ENCODE results near the gene FHOD3. TPM values are rescaled to one million over a fixed set of nuclear protein-coding genes. Genes with fewer than 3 reads are reported as not detected.
"Not testable (repeated sequence)": the region's sequence is repeated elsewhere in the genome, so short reads cannot be mapped to it uniquely, and the experiment has no call there.

FHOD3 gene
- total RNA-seq, 1 experiment from 2014 or later, result 0.10 TPM

GRCh38 chr18:36805105-36805504, 507.6 kb downstream of the FHOD3 start:
- Histone ChIP-seq H3K4me1 (no peaks in the 10 kb centered on the region), H3K27me3 (no peaks in the 10 kb centered on the region), H3K9me3 (replicated peaks) (no peaks in the 10 kb centered on the region), H3K4me3 (no peak overlapping the region), H3K36me3 (peaks cover 12% of the 10 kb centered on the region; the same call in 1 of the 2 replicates), H3K27ac (no peak overlapping the region)
- DNase-seq, result no peak

DNA sequence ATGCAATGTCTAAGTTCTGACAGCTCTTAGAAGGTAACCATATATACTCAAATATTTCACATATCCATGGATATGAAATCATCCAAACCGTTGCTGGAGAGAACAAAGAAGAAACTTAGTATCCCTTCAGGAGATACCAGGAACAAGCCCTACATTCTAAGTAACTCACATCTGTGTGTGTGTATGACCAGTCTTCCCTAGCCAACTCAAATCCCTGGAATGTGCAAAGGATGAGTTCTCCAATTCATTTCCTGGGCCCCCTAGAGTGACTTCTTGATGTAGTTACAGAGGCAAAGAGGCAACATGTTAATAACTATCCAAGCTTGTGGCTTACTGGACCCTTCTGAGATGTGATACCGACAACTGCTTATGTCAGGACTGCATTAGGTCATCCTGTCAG, 511.2 kb downstream of the FHOD3 start:
- DNase-seq, result no peak
- no peak overlapping the region for H3K27ac ChIP-seq
- no peaks in the 10 kb centered on the region for H3K4me1 ChIP-seq
- no peak overlapping the region for H3K4me3 ChIP-seq
- H3K36me3 ChIP-seq, result peaks cover 4% of the 10 kb centered on the region; the same call in 1 of the 2 replicates
- H3K9me3 ChIP-seq (replicated peaks), result no peaks in the 10 kb centered on the region
- no peaks in the 10 kb centered on the region for H3K27me3 ChIP-seq

- Histone ChIP-seq H3K9me3 (replicated peaks) (no peaks in the 10 kb centered on the region), H3K36me3 (peaks cover 4% of the 10 kb centered on the region; the same call in 1 of the 2 replicates), H3K27ac (no peak overlapping the region), H3K27me3 (no peaks in the 10 kb centered on the region), H3K4me3 (no peak overlapping the region), H3K4me1 (no peaks in the 10 kb centered on the region)
- peak; percentile 20 to 61 for DNase-seq
These were observed 512.3 kb downstream of the FHOD3 start for GRCh38 chr18:36809590-36810381.

- no peaks in the 10 kb centered on the region for H3K36me3 ChIP-seq
- H3K27ac ChIP-seq, result no peak overlapping the region
- no peak for DNase-seq
- no peak overlapping the region for H3K4me3 ChIP-seq
- no peaks in the 10 kb centered on the region for H3K4me1 ChIP-seq
- no peaks in the 10 kb centered on the region for H3K27me3 ChIP-seq
- no peaks in the 10 kb centered on the region for H3K9me3 ChIP-seq (replicated peaks)
These were observed 513.9 kb downstream of the FHOD3 start for GRCh38 chr18:36811430-36811829.

DNA sequence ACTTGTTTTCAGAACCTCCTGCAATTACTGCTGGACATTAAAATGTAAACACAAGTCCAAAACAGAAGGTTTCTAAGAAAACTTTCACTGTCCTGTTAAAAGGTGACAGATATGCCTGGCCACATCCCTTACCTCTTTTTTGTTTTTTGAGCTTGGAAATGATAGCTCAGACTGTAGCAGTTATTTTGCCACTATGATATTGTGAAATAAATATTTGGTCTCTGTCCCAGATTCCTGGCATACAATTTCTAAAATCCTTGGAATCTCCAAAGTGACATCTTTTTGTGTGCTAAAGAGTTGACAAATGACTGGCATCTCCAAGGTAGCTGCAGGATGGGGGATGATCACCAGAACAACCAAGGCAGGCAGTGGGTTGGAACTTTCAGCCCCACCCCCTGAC, 514.4 kb downstream of the FHOD3 start:
- H3K27ac ChIP-seq, result no peak overlapping the region
- H3K27me3 ChIP-seq, result no peaks in the 10 kb centered on the region

DNA sequence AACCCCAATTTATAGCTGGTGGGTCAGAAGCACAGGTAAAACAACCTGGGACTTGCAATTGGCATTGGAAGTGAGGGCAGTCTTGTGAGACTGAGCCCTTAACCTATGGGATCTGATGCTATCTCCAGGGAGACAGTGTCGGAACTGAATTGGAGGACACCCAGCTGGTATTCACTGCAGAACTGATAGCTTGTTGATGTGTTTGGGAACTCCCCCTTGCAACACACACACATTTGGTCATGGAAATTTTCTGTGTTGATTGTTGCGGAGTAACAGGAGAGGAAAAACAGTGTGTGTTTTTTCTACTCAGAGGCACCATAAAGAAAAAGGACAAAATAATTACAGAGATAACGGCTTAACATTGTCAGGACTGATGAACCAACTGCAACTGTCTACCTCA, 515.2 kb downstream of the FHOD3 start:
- Histone ChIP-seq H3K9me3 (replicated peaks) (no peaks in the 10 kb centered on the region), H3K4me1 (no peaks in the 10 kb centered on the region), H3K27ac (no peak overlapping the region), H3K36me3 (no peaks in the 10 kb centered on the region), H3K27me3 (no peaks in the 10 kb centered on the region), H3K4me3 (no peak overlapping the region)
- DNase-seq, result no peak

More for the DNA sequence above, 514.4 kb downstream of the FHOD3 start:
- H3K36me3 ChIP-seq, result no peaks in the 10 kb centered on the region
- H3K4me1 ChIP-seq, result no peaks in the 10 kb centered on the region
- H3K4me3 ChIP-seq, result no peak overlapping the region
- no peaks in the 10 kb centered on the region for H3K9me3 ChIP-seq (replicated peaks)
- no peak for DNase-seq

DNA sequence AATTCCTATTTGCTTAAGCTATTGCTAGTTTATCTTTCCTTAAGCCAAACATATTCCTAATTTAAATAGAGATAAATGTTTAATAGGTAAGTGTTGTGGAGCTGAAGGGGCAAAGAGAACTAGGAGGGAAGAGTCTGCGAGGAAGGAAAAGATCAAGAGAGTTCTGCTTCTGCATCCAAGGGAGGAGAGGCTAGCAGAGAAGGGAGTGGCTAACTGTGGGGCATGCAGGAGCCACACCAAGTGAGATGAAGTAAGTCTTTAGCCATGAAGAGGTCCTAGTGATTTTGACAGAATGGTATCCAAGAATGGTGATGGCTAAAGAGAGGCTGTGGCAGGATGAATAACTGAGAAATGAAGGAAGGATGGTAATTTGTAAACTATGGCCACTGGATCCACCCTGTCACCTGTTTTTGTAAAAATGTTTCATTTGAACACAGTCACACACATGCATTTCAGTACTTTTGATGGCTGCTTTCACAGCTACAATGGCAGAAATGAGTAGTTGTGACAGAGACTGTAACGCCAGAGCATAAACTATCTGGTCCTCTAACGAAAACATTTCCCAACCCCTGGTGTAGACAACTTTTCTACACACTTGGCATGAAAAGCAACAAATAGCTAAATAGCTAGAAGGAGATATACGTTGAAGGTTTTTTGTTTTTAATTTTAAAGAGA, 515.7 kb downstream of the FHOD3 start:
- no peak overlapping the region for H3K27ac ChIP-seq
- no peaks in the 10 kb centered on the region for H3K36me3 ChIP-seq

GRCh38 chr18:36813824-36814223, 516.3 kb downstream of the FHOD3 start:
- Histone ChIP-seq H3K4me1 (no peaks in the 10 kb centered on the region), H3K9me3 (replicated peaks) (no peaks in the 10 kb centered on the region), H3K4me3 (no peak overlapping the region), H3K36me3 (no peaks in the 10 kb centered on the region), H3K27me3 (no peaks in the 10 kb centered on the region), H3K27ac (no peak overlapping the region)
- DNase-seq, result no peak

More for the DNA sequence above, 515.7 kb downstream of the FHOD3 start:
- no peak overlapping the region for H3K4me3 ChIP-seq
- H3K4me1 ChIP-seq, result no peaks in the 10 kb centered on the region
- no peaks in the 10 kb centered on the region for H3K9me3 ChIP-seq (replicated peaks)
- no peaks in the 10 kb centered on the region for H3K27me3 ChIP-seq
- no peak for DNase-seq

DNA sequence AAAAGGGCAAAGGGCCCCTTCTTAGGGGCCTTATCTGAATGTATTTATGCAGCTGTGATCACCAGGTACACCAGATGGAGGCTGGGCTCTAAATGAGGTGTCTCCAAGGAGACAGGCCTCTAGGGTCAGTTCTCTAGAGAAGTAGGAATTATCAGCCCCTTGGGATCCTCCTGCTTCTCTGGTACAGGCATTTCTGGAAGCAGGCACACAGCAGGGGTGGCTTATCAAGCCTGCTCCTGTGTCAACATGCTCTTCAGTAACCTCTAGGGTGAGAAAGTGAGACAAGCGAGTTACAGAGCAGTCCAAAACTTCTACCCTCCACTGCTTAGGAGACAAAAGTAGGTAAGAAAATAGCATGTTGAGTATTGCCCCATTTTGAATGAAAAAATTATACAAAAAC, 517.5 kb downstream of the FHOD3 start:
- no peak overlapping the region for H3K4me3 ChIP-seq
- no peak for DNase-seq
- H3K9me3 ChIP-seq (replicated peaks), result no peaks in the 10 kb centered on the region
- H3K27me3 ChIP-seq, result no peaks in the 10 kb centered on the region
- H3K36me3 ChIP-seq, result no peaks in the 10 kb centered on the region
- no peak overlapping the region for H3K27ac ChIP-seq
- H3K4me1 ChIP-seq, result no peaks in the 10 kb centered on the region

- DNase-seq; H3K27ac ChIP-seq; H3K9me3 ChIP-seq (replicated peaks); H3K4me3 ChIP-seq; H3K4me1 ChIP-seq; H3K27me3 ChIP-seq; H3K36me3 ChIP-seq: not testable (repeated sequence)
These were observed 518.6 kb downstream of the FHOD3 start for GRCh38 chr18:36816096-36816495.

DNA sequence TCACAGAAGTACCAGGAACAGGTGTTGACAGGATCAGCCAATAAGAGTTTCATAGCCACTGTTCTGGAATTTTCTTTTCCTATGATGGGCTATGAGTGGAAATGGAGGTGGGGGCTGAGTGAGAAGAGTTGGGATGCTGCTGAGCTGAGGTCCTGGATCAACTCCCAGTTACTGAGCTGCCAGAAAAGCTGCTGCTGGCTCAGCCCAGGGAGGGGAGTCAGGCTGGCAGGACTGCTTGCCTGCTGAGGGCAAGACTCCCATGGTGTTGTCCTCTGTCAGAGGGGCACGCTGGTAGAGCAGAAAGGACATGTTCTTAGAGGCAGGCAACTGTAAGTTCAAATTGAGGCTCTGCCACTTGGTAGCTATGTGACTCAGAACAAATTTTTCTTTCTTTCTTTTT, 519.5 kb downstream of the FHOD3 start:
- no peak overlapping the region for H3K4me3 ChIP-seq
- no peak for DNase-seq
- H3K27me3 ChIP-seq, result no peaks in the 10 kb centered on the region
- H3K9me3 ChIP-seq (replicated peaks), result no peaks in the 10 kb centered on the region
- no peaks in the 10 kb centered on the region for H3K36me3 ChIP-seq
- no peaks in the 10 kb centered on the region for H3K4me1 ChIP-seq
- no peak overlapping the region for H3K27ac ChIP-seq

GRCh38 chr18:36818652-36819051, 521.1 kb downstream of the FHOD3 start:
- no peaks in the 10 kb centered on the region for H3K4me1 ChIP-seq
- no peak for DNase-seq
- H3K4me3 ChIP-seq, result no peak overlapping the region
- H3K27me3 ChIP-seq, result no peaks in the 10 kb centered on the region
- no peaks in the 10 kb centered on the region for H3K36me3 ChIP-seq
- no peaks in the 10 kb centered on the region for H3K9me3 ChIP-seq (replicated peaks)
- no peak overlapping the region for H3K27ac ChIP-seq

DNA sequence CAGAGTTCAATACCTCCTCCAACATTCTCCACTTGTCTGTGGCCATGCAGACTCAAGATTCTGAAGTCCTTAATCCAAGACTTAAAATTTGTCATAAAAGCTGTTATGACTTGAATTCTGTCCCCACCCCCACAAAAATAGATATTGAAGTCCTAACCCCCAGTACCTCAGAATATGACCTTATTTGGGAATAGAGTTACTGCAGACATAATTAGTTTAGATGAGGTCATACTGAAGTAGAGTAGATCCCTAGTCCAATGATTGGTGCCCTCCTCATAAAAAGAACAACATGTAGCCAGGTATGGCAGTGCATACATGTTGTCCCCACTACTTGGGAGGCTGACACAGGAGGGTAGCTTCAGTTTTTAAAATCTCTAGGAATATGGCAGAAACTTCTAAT, 522.1 kb downstream of the FHOD3 start:
- no peaks in the 10 kb centered on the region for H3K27me3 ChIP-seq
- no peak overlapping the region for H3K27ac ChIP-seq
- DNase-seq, result no peak
- no peaks in the 10 kb centered on the region for H3K36me3 ChIP-seq
- H3K9me3 ChIP-seq (replicated peaks), result no peaks in the 10 kb centered on the region
- H3K4me3 ChIP-seq, result no peak overlapping the region
- H3K4me1 ChIP-seq, result no peaks in the 10 kb centered on the region

DNA sequence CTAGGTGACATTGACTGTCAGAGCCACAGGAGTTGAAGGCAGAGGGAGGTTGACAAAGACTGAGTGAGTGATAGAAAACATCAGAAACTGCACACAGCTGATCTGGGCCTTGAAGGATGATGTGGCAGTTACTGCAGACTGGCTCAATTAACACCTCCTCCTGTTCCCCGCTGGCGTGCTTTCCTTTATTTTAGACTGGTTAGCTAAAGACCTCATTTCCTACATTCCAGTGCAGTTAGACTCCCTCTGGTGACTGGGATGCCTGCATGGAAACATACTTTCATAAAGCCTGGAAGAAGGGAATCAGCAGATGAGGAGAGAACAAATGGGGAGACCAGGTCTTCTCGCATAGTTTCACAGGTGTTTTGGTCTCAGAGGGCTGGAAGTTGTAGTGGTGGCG, 524.2 kb downstream of the FHOD3 start:
- Histone ChIP-seq H3K4me3 (no peak overlapping the region), H3K27me3 (no peaks in the 10 kb centered on the region), H3K4me1 (no peaks in the 10 kb centered on the region), H3K36me3 (no peaks in the 10 kb centered on the region), H3K9me3 (replicated peaks) (no peaks in the 10 kb centered on the region), H3K27ac (no peak overlapping the region)
- DNase-seq, result no peak

DNA sequence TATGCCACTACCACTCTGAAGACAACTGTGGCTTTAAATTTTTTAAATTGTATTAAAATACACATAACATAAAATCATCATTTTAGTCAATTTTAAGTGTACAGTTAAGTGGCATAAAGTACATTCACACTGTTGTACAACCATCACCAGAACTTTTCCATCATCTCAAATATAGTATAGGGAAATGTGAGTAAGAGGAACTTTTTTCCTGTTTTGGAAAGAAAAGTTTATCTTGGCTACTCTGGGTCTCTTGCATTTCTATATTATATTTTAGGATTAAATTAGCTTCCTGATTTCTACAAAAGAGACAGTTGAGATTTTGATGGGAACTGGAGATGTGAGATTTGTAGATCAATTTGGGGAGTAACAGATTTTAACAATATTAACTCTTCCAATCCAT, 528.0 kb downstream of the FHOD3 start:
- Histone ChIP-seq H3K4me3 (no peak overlapping the region), H3K9me3 (replicated peaks) (no peaks in the 10 kb centered on the region), H3K27me3 (no peaks in the 10 kb centered on the region), H3K36me3 (no peaks in the 10 kb centered on the region), H3K27ac (no peak overlapping the region), H3K4me1 (no peaks in the 10 kb centered on the region; the same call in 1 of the 2 replicates)
- no peak for DNase-seq
